HUES48 (cell line): ENCODE data around the gene STYK1.

ENCODE experiments used
- H3K27ac ChIP-seq: one replicate; pipeline ENCODE4 v1.7.0; 2013; ENCODE audit warnings: low read depth, low read length, inconsistent platforms
- H3K27me3 ChIP-seq: 2 replicates; pipeline ENCODE4 v1.6.1; 2013; ENCODE audit warnings: mild to moderate bottlenecking, low read length; ENCODE audit not compliant: control insufficient read depth, insufficient read depth
- H3K36me3 ChIP-seq: 2 replicates; pipeline ENCODE4 v1.6.1; 2013; ENCODE audit warnings: low read length; ENCODE audit not compliant: control insufficient read depth, insufficient read depth
- H3K4me1 ChIP-seq: 2 replicates; pipeline ENCODE4 v1.6.1; 2013; ENCODE audit warnings: mild to moderate bottlenecking, low read length; ENCODE audit not compliant: control insufficient read depth, insufficient read depth
- H3K4me3 ChIP-seq: 2 replicates; pipeline ENCODE4 v1.5.1; 2013; ENCODE audit warnings: mild to moderate bottlenecking, low read depth, low read length
- H3K9ac ChIP-seq: 2 replicates; pipeline ENCODE4 v1.6.1; 2013; ENCODE audit warnings: mild to moderate bottlenecking, low read depth, low read length, moderate library complexity
- H3K9me3 ChIP-seq: 2 replicates; pipeline ENCODE4 v1.6.1; 2013; ENCODE audit warnings: low read length; ENCODE audit not compliant: control insufficient read depth, insufficient read depth

Gene STYK1

GRCh38 chr12:10645910-10646309 lies 27.9 kb downstream of the STYK1 start:
- no peak overlapping the region for H3K27ac ChIP-seq
- H3K36me3 ChIP-seq: no peaks in the 10 kb centered on the region
- peaks cover 31% of the 10 kb centered on the region for H3K9me3 ChIP-seq
- H3K27me3 ChIP-seq: no peaks in the 10 kb centered on the region
- no peaks in the 10 kb centered on the region for H3K4me1 ChIP-seq
- H3K9ac ChIP-seq: no peak overlapping the region
- H3K4me3 ChIP-seq: no peak overlapping the region

DNA sequence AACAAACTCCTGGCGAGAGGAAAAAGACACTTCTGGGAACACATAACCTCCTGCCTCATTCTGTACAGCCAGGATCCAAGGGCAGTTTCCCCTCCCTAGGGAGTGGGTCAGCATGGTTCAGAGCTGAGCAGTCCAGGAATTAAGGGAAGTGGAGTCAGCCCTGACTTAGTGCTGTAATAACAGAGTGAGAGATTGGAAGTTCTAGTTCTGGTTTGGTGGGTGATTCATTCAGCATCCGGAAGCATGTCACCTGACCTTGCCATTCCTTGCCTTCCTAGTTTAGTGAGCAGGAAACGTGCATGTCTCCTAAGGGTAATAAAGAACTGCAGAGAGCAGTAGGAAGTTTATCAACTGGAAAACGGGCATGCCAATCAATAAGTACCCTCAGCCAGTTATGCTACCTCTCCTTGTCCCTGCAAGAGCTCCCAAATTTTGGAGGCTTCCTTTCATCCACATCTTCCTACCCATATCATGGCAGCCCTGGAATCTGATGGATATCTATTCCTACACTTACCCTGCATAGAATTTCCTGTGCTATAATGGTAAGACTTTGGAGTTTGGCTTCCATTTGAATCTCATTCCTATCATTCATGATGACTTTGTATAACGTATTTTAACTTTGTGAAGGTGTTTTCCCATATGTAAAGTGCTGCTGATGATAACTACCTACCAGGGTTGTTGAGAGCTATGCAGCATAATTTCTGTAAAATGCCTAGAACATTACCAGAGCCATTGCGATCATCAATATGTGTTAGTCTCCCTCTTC lies 31.9 kb downstream of the STYK1 start:
- Histone ChIP-seq H3K27ac (no peak overlapping the region), H3K9me3 (peaks cover 20% of the 10 kb centered on the region), H3K9ac (no peak overlapping the region), H3K4me1 (peaks cover 2% of the 10 kb centered on the region; the same call in 1 of the 2 replicates), H3K27me3 (no peaks in the 10 kb centered on the region), H3K4me3 (no peak overlapping the region), H3K36me3 (no peaks in the 10 kb centered on the region)

GRCh38 chr12:10638728-10639127 lies 35.1 kb downstream of the STYK1 start:
- Histone ChIP-seq H3K4me1 (peaks cover 11% of the 10 kb centered on the region), H3K9me3 (no peaks in the 10 kb centered on the region), H3K36me3 (no peaks in the 10 kb centered on the region), H3K4me3 (no peak overlapping the region), H3K27me3 (no peaks in the 10 kb centered on the region), H3K9ac (no peak overlapping the region), H3K27ac (no peak overlapping the region)

DNA sequence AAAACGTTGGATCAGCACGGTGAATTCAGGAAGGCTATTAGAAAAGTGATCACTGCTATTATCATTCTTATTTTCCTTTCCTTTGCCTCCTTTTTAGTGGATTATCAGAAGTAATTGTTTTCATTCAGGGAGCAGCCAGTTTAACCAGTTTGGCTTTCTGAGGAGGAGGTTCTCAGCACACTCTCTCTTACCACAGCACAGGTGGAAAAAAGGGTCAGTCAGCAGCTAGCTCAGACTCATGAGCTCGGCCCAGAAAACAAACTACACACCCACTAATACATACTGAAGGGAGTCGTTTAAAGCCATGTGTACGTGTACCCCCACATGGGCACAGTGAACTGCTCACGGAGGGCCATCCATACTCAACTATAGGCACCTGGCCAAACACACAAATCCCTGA lies 37.2 kb downstream of the STYK1 start:
- no peak overlapping the region for H3K27ac ChIP-seq
- H3K4me3 ChIP-seq: no peak overlapping the region
- H3K27me3 ChIP-seq: no peaks in the 10 kb centered on the region
- peaks cover 11% of the 10 kb centered on the region for H3K4me1 ChIP-seq
- H3K9ac ChIP-seq: no peak overlapping the region
- no peaks in the 10 kb centered on the region for H3K36me3 ChIP-seq
- H3K9me3 ChIP-seq: no peaks in the 10 kb centered on the region

- H3K9me3 ChIP-seq: no peaks in the 10 kb centered on the region
- no peaks in the 10 kb centered on the region for H3K36me3 ChIP-seq
- H3K9ac ChIP-seq: no peak overlapping the region
- H3K4me1 ChIP-seq: peaks cover 11% of the 10 kb centered on the region
- H3K4me3 ChIP-seq: no peak overlapping the region
- H3K27ac ChIP-seq: no peak overlapping the region
- no peaks in the 10 kb centered on the region for H3K27me3 ChIP-seq
Observed at GRCh38 chr12:10636124-10636523, 37.7 kb downstream of the STYK1 start.

DNA sequence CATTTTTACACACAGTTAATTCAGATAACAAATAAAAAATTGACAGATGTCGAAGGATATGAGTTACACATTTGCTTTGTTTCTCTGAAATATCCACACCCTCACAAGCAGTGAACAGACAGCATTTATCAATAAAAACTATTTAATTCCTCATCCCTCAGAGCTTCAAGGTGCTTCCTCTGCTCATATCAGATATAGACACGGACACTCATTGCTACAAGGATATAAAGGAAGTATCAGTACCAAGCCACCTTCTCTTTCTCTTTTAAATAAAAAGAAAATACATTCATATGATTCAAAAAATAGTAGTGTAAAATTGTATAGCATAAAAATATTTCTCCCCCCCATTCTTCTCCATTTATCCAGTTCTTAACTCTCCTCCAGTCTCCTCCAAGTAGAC lies 38.5 kb downstream of the STYK1 start:
- Histone ChIP-seq H3K4me1 (peaks cover 11% of the 10 kb centered on the region), H3K9ac (no peak overlapping the region), H3K27ac (no peak overlapping the region), H3K4me3 (no peak overlapping the region), H3K36me3 (no peaks in the 10 kb centered on the region), H3K27me3 (no peaks in the 10 kb centered on the region), H3K9me3 (no peaks in the 10 kb centered on the region)

- Histone ChIP-seq H3K27me3 (no peaks in the 10 kb centered on the region), H3K36me3 (no peaks in the 10 kb centered on the region), H3K27ac (no peak overlapping the region), H3K4me1 (peaks cover 11% of the 10 kb centered on the region), H3K9ac (no peak overlapping the region), H3K4me3 (no peak overlapping the region), H3K9me3 (no peaks in the 10 kb centered on the region)
Observed at GRCh38 chr12:10634427-10634826, 39.4 kb downstream of the STYK1 start.

DNA sequence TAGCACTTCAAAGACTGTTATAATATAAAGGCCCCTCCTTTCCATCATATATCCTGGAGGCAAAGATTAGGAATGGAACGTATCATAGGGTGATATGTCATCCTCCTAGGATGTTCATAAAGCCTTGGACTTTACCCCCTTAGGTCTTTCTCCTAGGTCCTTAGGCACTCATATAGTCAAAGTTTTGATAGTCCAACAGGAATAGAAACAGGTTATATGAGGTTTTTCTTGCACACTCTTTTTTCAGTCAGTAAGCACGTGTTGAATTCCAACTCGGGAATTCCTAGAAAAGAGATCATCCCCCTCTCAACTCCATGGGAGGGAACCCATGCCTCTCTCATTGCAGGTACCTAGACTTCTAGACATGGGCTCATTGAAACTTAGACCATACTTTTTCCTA lies 40.3 kb downstream of the STYK1 start:
- Histone ChIP-seq H3K36me3 (no peaks in the 10 kb centered on the region), H3K9ac (no peak overlapping the region), H3K27ac (no peak overlapping the region), H3K4me3 (no peak overlapping the region), H3K9me3 (no peaks in the 10 kb centered on the region), H3K27me3 (no peaks in the 10 kb centered on the region), H3K4me1 (peaks cover 13% of the 10 kb centered on the region)

GRCh38 chr12:10632226-10632625 lies 41.6 kb downstream of the STYK1 start:
- no peak overlapping the region for H3K9ac ChIP-seq
- no peaks in the 10 kb centered on the region for H3K27me3 ChIP-seq
- no peak overlapping the region for H3K27ac ChIP-seq
- H3K4me1 ChIP-seq: peaks cover 17% of the 10 kb centered on the region
- no peak overlapping the region for H3K4me3 ChIP-seq
- H3K9me3 ChIP-seq: no peaks in the 10 kb centered on the region
- no peaks in the 10 kb centered on the region for H3K36me3 ChIP-seq

DNA sequence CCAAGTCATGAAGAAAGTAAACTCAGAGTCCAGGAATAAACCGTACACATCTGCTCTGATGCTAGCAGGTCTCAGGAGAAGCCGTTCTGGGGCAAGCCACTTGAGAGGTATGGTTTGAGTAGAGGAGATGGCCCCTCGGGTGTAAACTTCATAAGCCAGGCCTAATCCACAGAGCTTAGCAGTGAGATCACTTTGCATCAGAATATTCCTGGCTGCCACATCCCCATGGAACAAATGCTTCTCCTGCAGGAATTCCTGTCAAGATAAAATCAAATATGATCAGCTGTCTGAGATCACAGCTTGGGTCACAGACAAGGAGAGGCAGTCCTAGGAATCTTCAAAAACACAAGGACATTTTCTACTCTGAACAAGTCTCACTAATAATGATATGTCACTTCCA lies 49.2 kb downstream of the STYK1 start:
- Histone ChIP-seq H3K27me3 (no peaks in the 10 kb centered on the region), H3K9ac (no peak overlapping the region), H3K9me3 (no peaks in the 10 kb centered on the region), H3K27ac (no peak overlapping the region), H3K36me3 (no peaks in the 10 kb centered on the region), H3K4me1 (peaks cover 6% of the 10 kb centered on the region; the same call in 1 of the 2 replicates), H3K4me3 (no peak overlapping the region)

- H3K36me3 ChIP-seq: no peaks in the 10 kb centered on the region
- no peak overlapping the region for H3K4me3 ChIP-seq
- H3K9ac ChIP-seq: no peak overlapping the region
- H3K27ac ChIP-seq: no peak overlapping the region
- 0 out of 2 replicates have a peak, but pooled peaks cover under 1% of the 10 kb centered on the region for H3K4me1 ChIP-seq
- H3K27me3 ChIP-seq: no peaks in the 10 kb centered on the region
- no peaks in the 10 kb centered on the region for H3K9me3 ChIP-seq
Observed at GRCh38 chr12:10623131-10623530, 50.7 kb downstream of the STYK1 start.
